Prostate gland (tissue), 2 donors: ENCODE measurements around the gene SLC12A5.

Source experiments
- CTCF ChIP-seq, 4 experiments: fragments of 200-600 bp in 2 of 4; fragments of 450-650 bp in 2 of 4; sonication (generic) in 2 of 4; IDR thresholded peaks; 1 replicate in 3 of 4; 2 replicates in 1 of 4; pipeline ENCODE4 v1.5.1; 2016 to 2019; ENCODE audit warnings: antibody characterized with exemption in 4 of 4, mild to moderate bottlenecking in 2 of 4, moderate library complexity in 2 of 4
- POLR2A ChIP-seq: fragments of 450-650 bp; IDR thresholded peaks from one replicate; pipeline ENCODE4 v1.6.1; 2016; ENCODE audit warnings: antibody characterized with exemption, mild to moderate bottlenecking
- POLR2AphosphoS5 ChIP-seq: sonication (generic); formaldehyde crosslinking; IDR thresholded peaks from one replicate; pipeline ENCODE4 v1.6.1; 2017; ENCODE audit warnings: antibody characterized with exemption

DNA sequence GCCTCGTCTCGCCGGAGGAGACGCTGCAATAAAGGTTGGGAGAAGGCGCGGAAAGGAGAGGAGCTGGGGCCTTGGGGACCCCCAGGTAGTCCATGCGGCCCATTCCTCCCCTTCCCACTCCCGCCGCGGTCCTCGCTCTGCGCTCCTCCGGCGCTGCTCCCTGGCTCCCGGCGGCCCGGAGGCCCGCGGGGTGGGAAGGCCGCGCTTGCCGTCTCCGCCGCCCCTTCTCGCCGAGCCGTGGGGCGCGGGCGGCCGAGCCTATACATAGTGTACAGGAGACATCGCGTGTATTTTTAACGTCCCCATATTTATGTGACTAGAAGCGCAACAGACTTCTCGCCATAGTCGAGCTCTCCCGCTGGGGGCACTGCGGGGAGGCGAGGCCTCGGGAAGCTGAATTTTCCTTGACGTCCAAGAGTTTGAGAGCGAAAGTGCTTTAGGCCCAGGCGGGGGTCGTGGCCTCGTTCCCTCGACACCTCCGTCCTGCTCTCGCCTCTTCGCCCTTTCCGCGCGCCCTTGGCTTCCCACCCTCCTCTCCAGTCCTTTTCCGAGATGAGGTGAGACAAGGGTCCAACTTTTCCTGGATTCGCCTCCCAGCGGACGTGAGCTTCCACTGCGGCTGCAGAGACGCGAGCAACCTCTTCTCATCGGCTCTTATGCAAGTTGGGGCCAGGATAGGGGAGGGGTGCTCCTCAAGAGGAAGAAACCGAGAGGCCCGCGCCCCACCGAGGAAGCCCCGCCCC lies 29.0 kb downstream of the SLC12A5 start:
- TF ChIP-seq POLR2A (no peak), CTCF (IDR thresholded peaks at IDR 0.05) (peak in 1 of 4 experiments; percentile 16), POLR2AphosphoS5 (no peak)
